WTC11 (cell line): ENCODE data around the gene SYCN. TPM values are rescaled to one million over a fixed set of nuclear protein-coding genes. Genes with fewer than 3 reads are reported as not detected.

Experiments
- ATAC-seq: fragments of 200-7000 bp; cut with Tn5 transposase; 2 replicates; pipeline ENCODE4 v1.10.0; 2021; ENCODE audit warnings: mild to moderate bottlenecking, moderate library complexity
- CTCF ChIA-PET: fragments of 300-600 bp; sonication (Branson Sonifier 250); formaldehyde crosslinking; loops from one replicate; lab custom pipeline; 2021; ENCODE audit warnings: antibody characterized with exemption; lab: Charles Lee
- POLR2A ChIA-PET: fragments of 350-600 bp; sonication (Branson Sonifier 250); formaldehyde crosslinking; loops from one replicate; lab custom pipeline; 2021; ENCODE audit warnings: antibody characterized with exemption; lab: Charles Lee
- DNase-seq: peaks from one replicate; pipeline ENCODE4 v3.0.0; 2021; ENCODE audit warnings: low spot score
- H3K27ac Mint-ChIP-seq: 2 replicates; pipeline ENCODE4 v1.8.0; 2021; ENCODE audit warnings: mixed read lengths
- H3K27me3 Mint-ChIP-seq: 2 replicates; pipeline ENCODE4 v1.8.0; 2021; ENCODE audit warnings: low read depth, mild to moderate bottlenecking, moderate library complexity, mixed read lengths
- H3K36me3 Mint-ChIP-seq: 2 replicates; pipeline ENCODE4 v1.8.0; 2021; ENCODE audit warnings: mixed read lengths
- H3K4me1 Mint-ChIP-seq: 2 replicates; pipeline ENCODE4 v1.8.0; 2022; ENCODE audit warnings: mixed read lengths
- H3K4me3 Mint-ChIP-seq: 2 replicates; pipeline ENCODE4 v1.8.0; 2021; ENCODE audit warnings: mild to moderate bottlenecking, moderate library complexity, mixed read lengths
- H3K9me3 Mint-ChIP-seq: 2 replicates; pipeline ENCODE4 v1.8.0; 2021; ENCODE audit warnings: mixed read lengths
- ATF1 ChIP-seq: sonication (generic); formaldehyde crosslinking; IDR thresholded peaks from 2 replicates; pipeline ENCODE4 v1.8.1; 2023; ENCODE audit warnings: mild to moderate bottlenecking, moderate library complexity, missing genetic modification reagents
- CREM ChIP-seq: sonication (generic); formaldehyde crosslinking; IDR thresholded peaks from 2 replicates; pipeline ENCODE4 v1.8.1; 2022; ENCODE audit warnings: mild to moderate bottlenecking, missing genetic modification reagents, moderate library complexity
- GRHL2 ChIP-seq: fragments of 250-450 bp; sonication (Bioruptor Pico); IDR thresholded peaks from 2 replicates; pipeline ENCODE4 v1.8.0; 2022; ENCODE audit warnings: mild to moderate bottlenecking, moderate library complexity; ENCODE audit not compliant: insufficient replicate concordance, severe bottlenecking
- JAZF1 ChIP-seq: fragments of 250-450 bp; sonication (Bioruptor Pico); IDR thresholded peaks from 2 replicates; pipeline ENCODE4 v1.9.0; 2021; ENCODE audit warnings: moderate library complexity, mild to moderate bottlenecking, inconsistent platforms
- JUN ChIP-seq: sonication (generic); formaldehyde crosslinking; IDR thresholded peaks from 2 replicates; pipeline ENCODE4 v1.8.0; 2023; ENCODE audit warnings: mild to moderate bottlenecking, missing genetic modification reagents
- NFATC4 ChIP-seq: fragments of 250-450 bp; sonication (Bioruptor Pico); IDR thresholded peaks from 2 replicates; pipeline ENCODE4 v1.9.0; 2021; ENCODE audit warnings: mild to moderate bottlenecking
- NR2C2 ChIP-seq: sonication (generic); formaldehyde crosslinking; IDR thresholded peaks from 2 replicates; pipeline ENCODE4 v1.8.0; 2022; ENCODE audit warnings: mild to moderate bottlenecking, missing genetic modification reagents
- OVOL2 ChIP-seq: fragments of 250-450 bp; sonication (Bioruptor Pico); IDR thresholded peaks from 2 replicates; pipeline ENCODE4 v1.9.0; 2021; ENCODE audit warnings: mild to moderate bottlenecking, borderline replicate concordance
- SP1 ChIP-seq: sonication (generic); formaldehyde crosslinking; conservative IDR thresholded peaks from 2 replicates; pipeline ENCODE4 v1.8.1; 2022; ENCODE audit warnings: missing genetic modification reagents
- ZNF138 ChIP-seq: sonication (generic); formaldehyde crosslinking; conservative IDR thresholded peaks from 2 replicates; pipeline ENCODE4 v1.8.1; 2022; ENCODE audit warnings: mild to moderate bottlenecking, moderate library complexity, missing genetic modification reagents
- ZNF219 ChIP-seq: sonication (generic); formaldehyde crosslinking; IDR thresholded peaks from 2 replicates; pipeline ENCODE4 v1.8.0; 2023; ENCODE audit warnings: missing genetic modification reagents, mild to moderate bottlenecking, borderline replicate concordance
- ZNF232 ChIP-seq: sonication (generic); formaldehyde crosslinking; IDR thresholded peaks from 2 replicates; pipeline ENCODE4 v1.8.0; 2022; ENCODE audit warnings: mild to moderate bottlenecking, missing genetic modification reagents
- ZNF317 ChIP-seq: sonication (generic); formaldehyde crosslinking; IDR thresholded peaks from 2 replicates; pipeline ENCODE4 v1.8.1; 2023; ENCODE audit warnings: low read depth, mild to moderate bottlenecking, moderate library complexity, missing genetic modification reagents, borderline replicate concordance
- total RNA-seq: library from RNA; stranded (reverse); gene quantifications from 3 replicates; pipeline ENCODE4 v1.2.3, GENCODE V29; 2021
- TF ChIP-seq, protein P1 (sequence below): fragments of 250-450 bp; sonication (Bioruptor Pico); IDR thresholded peaks from 2 replicates; pipeline ENCODE4 v1.9.0; 2021; ENCODE audit warnings: mild to moderate bottlenecking
- TF ChIP-seq, protein P2 (sequence below): sonication (generic); formaldehyde crosslinking; IDR thresholded peaks from 2 replicates; pipeline ENCODE4 v1.8.0; 2023; ENCODE audit warnings: mild to moderate bottlenecking, missing genetic modification reagents
- TF ChIP-seq, protein P3 (sequence below): sonication (generic); formaldehyde crosslinking; IDR thresholded peaks from 2 replicates; pipeline ENCODE4 v1.8.1; 2023; ENCODE audit warnings: mild to moderate bottlenecking, missing genetic modification reagents, borderline replicate concordance
- TF ChIP-seq, protein P4 (sequence below): sonication (generic); formaldehyde crosslinking; IDR thresholded peaks from 2 replicates; pipeline ENCODE4 v1.8.0; 2022; ENCODE audit warnings: missing genetic modification reagents
- TF ChIP-seq, protein P5 (sequence below): sonication (generic); formaldehyde crosslinking; IDR thresholded peaks from 2 replicates; pipeline ENCODE4 v1.8.1; 2022; ENCODE audit warnings: low read depth, missing genetic modification reagents, borderline replicate concordance
- TF ChIP-seq, protein P6 (sequence below): sonication (generic); formaldehyde crosslinking; IDR thresholded peaks from 2 replicates; pipeline ENCODE4 v1.8.1; 2023; ENCODE audit warnings: mild to moderate bottlenecking, missing genetic modification reagents, moderate library complexity
- TF ChIP-seq, protein P7 (sequence below): fragments of 250-450 bp; sonication (Bioruptor Pico); IDR thresholded peaks from 2 replicates; pipeline ENCODE4 v1.9.0; 2021; ENCODE audit warnings: moderate library complexity, mild to moderate bottlenecking, inconsistent platforms, borderline replicate concordance

SYCN gene
- total RNA-seq, 1 experiment from 2014 or later, result 0.77 TPM

DNA sequence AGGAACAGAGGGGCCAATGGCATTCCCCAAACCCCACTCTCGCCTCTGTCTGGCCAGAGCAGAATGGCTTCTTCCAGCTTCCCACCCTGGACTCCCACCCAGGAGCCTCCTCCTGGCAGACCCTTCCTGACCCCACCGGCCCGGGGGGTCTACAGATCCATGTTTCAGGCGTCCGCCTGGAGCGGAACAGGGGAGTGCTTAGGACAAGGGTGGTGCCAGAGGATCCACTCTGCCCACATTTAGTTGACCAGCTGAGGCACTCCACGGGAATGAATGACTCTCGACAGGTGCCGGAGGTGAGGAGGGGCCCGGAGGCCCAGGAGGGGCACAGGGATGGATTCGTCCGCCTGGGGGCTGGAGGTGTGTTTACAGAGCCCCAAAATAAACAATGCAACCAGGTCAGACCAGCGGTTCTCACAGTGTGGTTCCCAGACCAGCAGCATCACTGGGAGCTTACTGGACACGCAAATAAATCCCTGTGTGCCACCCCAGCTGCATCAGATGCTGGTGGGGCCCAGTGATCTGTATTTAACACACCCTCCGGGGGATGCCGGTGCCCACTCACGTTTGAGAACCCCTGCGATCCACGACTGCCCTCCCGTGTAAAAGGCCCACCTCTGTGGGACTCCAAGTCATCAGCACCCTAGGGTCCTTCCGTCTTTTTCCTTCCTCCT is 22.4 kb downstream of the SYCN start (continued):
- TF ChIP-seq OVOL2 (CRISPR knock-in tag) (no peak), CREM (CRISPR knock-in tag) (no peak), NFATC4 (CRISPR knock-in tag) (no peak), ATF1 (CRISPR knock-in tag) (no peak), JAZF1 (CRISPR knock-in tag) (no peak)
- TF ChIP-seq, protein P1, sequence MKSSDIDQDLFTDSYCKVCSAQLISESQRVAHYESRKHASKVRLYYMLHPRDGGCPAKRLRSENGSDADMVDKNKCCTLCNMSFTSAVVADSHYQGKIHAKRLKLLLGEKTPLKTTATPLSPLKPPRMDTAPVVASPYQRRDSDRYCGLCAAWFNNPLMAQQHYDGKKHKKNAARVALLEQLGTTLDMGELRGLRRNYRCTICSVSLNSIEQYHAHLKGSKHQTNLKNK (CRISPR knock-in tag), result no peak
- TF ChIP-seq, protein P2, sequence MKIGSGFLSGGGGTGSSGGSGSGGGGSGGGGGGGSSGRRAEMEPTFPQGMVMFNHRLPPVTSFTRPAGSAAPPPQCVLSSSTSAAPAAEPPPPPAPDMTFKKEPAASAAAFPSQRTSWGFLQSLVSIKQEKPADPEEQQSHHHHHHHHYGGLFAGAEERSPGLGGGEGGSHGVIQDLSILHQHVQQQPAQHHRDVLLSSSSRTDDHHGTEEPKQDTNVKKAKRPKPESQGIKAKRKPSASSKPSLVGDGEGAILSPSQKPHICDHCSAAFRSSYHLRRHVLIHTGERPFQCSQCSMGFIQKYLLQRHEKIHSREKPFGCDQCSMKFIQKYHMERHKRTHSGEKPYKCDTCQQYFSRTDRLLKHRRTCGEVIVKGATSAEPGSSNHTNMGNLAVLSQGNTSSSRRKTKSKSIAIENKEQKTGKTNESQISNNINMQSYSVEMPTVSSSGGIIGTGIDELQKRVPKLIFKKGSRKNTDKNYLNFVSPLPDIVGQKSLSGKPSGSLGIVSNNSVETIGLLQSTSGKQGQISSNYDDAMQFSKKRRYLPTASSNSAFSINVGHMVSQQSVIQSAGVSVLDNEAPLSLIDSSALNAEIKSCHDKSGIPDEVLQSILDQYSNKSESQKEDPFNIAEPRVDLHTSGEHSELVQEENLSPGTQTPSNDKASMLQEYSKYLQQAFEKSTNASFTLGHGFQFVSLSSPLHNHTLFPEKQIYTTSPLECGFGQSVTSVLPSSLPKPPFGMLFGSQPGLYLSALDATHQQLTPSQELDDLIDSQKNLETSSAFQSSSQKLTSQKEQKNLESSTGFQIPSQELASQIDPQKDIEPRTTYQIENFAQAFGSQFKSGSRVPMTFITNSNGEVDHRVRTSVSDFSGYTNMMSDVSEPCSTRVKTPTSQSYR (CRISPR knock-in tag), result no peak

DNA sequence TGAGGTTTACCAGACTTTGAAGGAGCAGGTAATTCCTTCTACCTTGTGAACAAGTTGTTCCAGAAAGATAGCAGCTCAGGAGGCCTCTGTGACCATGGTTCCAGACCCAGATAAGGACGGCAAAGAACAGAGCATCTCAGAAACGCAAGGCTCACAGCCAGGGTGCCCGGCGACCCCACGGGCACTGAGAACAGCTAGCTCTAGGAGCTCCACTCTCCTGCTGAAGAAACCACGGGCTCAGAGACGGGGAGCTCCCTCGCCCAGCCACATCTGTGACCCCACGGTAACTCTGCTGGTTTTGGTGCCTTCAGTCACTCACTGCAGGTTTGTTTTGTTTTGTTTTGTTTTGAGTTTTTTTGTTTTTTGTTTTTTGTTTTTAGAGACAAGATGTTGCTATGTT is 23.3 kb downstream of the SYCN start:
- Mint-ChIP-seq H3K36me3 (no peaks in the 10 kb centered on the region; the same call in 1 of the 2 replicates), H3K9me3 (no peaks in the 10 kb centered on the region), H3K27ac (no peak overlapping the region), H3K27me3 (no peaks in the 10 kb centered on the region), H3K4me1 (no peaks in the 10 kb centered on the region), H3K4me3 (no peak overlapping the region)
- ChIA-PET CTCF (interaction anchor here (1.6 kb wide), 1 partner anchor 58 kb away, joined by 6 read pairs; no protein-coding TSS in a partner anchor), POLR2A (no interaction called here)
- ATAC-seq (no peak), DNase-seq (no peak)
- TF ChIP-seq, protein P3, sequence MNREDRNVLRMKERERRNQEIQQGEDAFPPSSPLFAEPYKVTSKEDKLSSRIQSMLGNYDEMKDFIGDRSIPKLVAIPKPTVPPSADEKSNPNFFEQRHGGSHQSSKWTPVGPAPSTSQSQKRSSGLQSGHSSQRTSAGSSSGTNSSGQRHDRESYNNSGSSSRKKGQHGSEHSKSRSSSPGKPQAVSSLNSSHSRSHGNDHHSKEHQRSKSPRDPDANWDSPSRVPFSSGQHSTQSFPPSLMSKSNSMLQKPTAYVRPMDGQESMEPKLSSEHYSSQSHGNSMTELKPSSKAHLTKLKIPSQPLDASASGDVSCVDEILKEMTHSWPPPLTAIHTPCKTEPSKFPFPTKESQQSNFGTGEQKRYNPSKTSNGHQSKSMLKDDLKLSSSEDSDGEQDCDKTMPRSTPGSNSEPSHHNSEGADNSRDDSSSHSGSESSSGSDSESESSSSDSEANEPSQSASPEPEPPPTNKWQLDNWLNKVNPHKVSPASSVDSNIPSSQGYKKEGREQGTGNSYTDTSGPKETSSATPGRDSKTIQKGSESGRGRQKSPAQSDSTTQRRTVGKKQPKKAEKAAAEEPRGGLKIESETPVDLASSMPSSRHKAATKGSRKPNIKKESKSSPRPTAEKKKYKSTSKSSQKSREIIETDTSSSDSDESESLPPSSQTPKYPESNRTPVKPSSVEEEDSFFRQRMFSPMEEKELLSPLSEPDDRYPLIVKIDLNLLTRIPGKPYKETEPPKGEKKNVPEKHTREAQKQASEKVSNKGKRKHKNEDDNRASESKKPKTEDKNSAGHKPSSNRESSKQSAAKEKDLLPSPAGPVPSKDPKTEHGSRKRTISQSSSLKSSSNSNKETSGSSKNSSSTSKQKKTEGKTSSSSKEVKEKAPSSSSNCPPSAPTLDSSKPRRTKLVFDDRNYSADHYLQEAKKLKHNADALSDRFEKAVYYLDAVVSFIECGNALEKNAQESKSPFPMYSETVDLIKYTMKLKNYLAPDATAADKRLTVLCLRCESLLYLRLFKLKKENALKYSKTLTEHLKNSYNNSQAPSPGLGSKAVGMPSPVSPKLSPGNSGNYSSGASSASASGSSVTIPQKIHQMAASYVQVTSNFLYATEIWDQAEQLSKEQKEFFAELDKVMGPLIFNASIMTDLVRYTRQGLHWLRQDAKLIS (CRISPR knock-in tag), result no peak
- TF ChIP-seq, protein P4, sequence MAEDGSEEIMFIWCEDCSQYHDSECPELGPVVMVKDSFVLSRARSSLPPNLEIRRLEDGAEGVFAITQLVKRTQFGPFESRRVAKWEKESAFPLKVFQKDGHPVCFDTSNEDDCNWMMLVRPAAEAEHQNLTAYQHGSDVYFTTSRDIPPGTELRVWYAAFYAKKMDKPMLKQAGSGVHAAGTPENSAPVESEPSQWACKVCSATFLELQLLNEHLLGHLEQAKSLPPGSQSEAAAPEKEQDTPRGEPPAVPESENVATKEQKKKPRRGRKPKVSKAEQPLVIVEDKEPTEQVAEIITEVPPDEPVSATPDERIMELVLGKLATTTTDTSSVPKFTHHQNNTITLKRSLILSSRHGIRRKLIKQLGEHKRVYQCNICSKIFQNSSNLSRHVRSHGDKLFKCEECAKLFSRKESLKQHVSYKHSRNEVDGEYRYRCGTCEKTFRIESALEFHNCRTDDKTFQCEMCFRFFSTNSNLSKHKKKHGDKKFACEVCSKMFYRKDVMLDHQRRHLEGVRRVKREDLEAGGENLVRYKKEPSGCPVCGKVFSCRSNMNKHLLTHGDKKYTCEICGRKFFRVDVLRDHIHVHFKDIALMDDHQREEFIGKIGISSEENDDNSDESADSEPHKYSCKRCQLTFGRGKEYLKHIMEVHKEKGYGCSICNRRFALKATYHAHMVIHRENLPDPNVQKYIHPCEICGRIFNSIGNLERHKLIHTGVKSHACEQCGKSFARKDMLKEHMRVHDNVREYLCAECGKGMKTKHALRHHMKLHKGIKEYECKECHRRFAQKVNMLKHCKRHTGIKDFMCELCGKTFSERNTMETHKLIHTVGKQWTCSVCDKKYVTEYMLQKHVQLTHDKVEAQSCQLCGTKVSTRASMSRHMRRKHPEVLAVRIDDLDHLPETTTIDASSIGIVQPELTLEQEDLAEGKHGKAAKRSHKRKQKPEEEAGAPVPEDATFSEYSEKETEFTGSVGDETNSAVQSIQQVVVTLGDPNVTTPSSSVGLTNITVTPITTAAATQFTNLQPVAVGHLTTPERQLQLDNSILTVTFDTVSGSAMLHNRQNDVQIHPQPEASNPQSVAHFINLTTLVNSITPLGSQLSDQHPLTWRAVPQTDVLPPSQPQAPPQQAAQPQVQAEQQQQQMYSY (CRISPR knock-in tag), result no peak
- TF ChIP-seq NR2C2 (CRISPR knock-in tag), result no peak
- no peak for TF ChIP-seq ATF1 (CRISPR knock-in tag)
- no peak for TF ChIP-seq ZNF317 (CRISPR knock-in tag)
- no peak for TF ChIP-seq GRHL2 (CRISPR knock-in tag)
- no peak for TF ChIP-seq JUN (CRISPR knock-in tag)
- TF ChIP-seq ZNF232, result no peak
- TF ChIP-seq CREM (CRISPR knock-in tag), result no peak
- TF ChIP-seq ZNF219 (CRISPR knock-in tag), result no peak
- TF ChIP-seq, protein P5, sequence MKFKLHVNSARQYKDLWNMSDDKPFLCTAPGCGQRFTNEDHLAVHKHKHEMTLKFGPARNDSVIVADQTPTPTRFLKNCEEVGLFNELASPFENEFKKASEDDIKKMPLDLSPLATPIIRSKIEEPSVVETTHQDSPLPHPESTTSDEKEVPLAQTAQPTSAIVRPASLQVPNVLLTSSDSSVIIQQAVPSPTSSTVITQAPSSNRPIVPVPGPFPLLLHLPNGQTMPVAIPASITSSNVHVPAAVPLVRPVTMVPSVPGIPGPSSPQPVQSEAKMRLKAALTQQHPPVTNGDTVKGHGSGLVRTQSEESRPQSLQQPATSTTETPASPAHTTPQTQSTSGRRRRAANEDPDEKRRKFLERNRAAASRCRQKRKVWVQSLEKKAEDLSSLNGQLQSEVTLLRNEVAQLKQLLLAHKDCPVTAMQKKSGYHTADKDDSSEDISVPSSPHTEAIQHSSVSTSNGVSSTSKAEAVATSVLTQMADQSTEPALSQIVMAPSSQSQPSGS, result no peak
- no peak for TF ChIP-seq SP1 (CRISPR knock-in tag)
- TF ChIP-seq, protein P6, sequence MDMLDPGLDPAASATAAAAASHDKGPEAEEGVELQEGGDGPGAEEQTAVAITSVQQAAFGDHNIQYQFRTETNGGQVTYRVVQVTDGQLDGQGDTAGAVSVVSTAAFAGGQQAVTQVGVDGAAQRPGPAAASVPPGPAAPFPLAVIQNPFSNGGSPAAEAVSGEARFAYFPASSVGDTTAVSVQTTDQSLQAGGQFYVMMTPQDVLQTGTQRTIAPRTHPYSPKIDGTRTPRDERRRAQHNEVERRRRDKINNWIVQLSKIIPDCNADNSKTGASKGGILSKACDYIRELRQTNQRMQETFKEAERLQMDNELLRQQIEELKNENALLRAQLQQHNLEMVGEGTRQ (CRISPR knock-in tag), result no peak
- TF ChIP-seq ZNF138 (CRISPR knock-in tag), result no peak
- TF ChIP-seq, protein P7, sequence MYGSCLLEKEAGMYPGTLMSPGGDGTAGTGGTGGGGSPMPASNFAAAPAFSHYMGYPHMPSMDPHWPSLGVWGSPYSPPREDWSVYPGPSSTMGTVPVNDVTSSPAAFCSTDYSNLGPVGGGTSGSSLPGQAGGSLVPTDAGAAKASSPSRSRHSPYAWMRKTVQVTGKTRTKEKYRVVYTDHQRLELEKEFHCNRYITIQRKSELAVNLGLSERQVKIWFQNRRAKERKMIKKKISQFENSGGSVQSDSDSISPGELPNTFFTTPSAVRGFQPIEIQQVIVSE (CRISPR knock-in tag), result no peak
